Activated T-helper 2 cell treated with anti-CD3 and anti-CD28 coated beads, Interferon-gamma antibody, Interleukin-2, Interleukin-4, amounts not matched to agents 10 μg/mL and 5 μg/mL and 100 μg/mL, durations not matched to agents 14 hours and 24 hours and 36 hours (primary cell): ENCODE data around the gene SSR3. TPM values are rescaled to one million over a fixed set of nuclear protein-coding genes. Genes with fewer than 3 reads are reported as not detected.
"Not testable (repeated sequence)": the region's sequence is repeated elsewhere in the genome, so short reads cannot be mapped to it uniquely, and the experiment has no call there.

Experiments
- DNase-seq: peaks from one replicate; pipeline ENCODE4 v3.0.0; 2021; ENCODE audit warnings: low spot score
- H3K27ac Mint-ChIP-seq: one replicate; pipeline ENCODE4 v1.8.0; 2021; ENCODE audit warnings: mixed read lengths
- H3K27me3 Mint-ChIP-seq: one replicate; pipeline ENCODE4 v1.8.0; 2021; ENCODE audit warnings: low read depth, mixed read lengths
- H3K36me3 Mint-ChIP-seq: one replicate; pipeline ENCODE4 v1.8.0; 2021; ENCODE audit warnings: low read depth, mixed read lengths
- H3K4me1 Mint-ChIP-seq: one replicate; pipeline ENCODE4 v1.8.0; 2021; ENCODE audit warnings: low read depth, mixed read lengths
- H3K4me3 Mint-ChIP-seq: one replicate; pipeline ENCODE4 v1.8.0; 2021; ENCODE audit warnings: low read depth, mild to moderate bottlenecking, moderate library complexity, mixed read lengths
- H3K9me3 Mint-ChIP-seq: one replicate; pipeline ENCODE4 v1.8.0; 2021; ENCODE audit warnings: mixed read lengths
- intact Hi-C: fragments of 100-400 bp; cut with micrococcal nuclease; formaldehyde crosslinking; loops from one replicate; pipeline ENCODE4 v1.15.1; 2023
- total RNA-seq: library from RNA; stranded (reverse); gene quantifications from 2 replicates; pipeline ENCODE4 v1.2.3, GENCODE V29; 2022

SSR3 gene
- total RNA-seq, 1 donor from 2014 or later: 197 TPM

GRCh38 chr3:156563900-156564682 is 9.2 kb upstream of the SSR3 start:
- no peak for DNase-seq
- Mint-ChIP-seq H3K4me3 (no peak overlapping the region), H3K27ac (no peak overlapping the region), H3K27me3 (peaks cover 25% of the 10 kb centered on the region), H3K4me1 (peaks cover 4% of the 10 kb centered on the region), H3K9me3 (no peaks in the 10 kb centered on the region), H3K36me3 (no peaks in the 10 kb centered on the region)
- intact Hi-C loops: no loop called here

- DNase-seq, H3K4me1 Mint-ChIP-seq, H3K9me3 Mint-ChIP-seq, H3K4me3 Mint-ChIP-seq, H3K27ac Mint-ChIP-seq, H3K36me3 Mint-ChIP-seq, intact Hi-C loops: not testable (repeated sequence)
- H3K27me3 Mint-ChIP-seq: peaks cover 22% of the 10 kb centered on the region
Observed at GRCh38 chr3:156562486-156562885, 7.6 kb upstream of the SSR3 start.

DNA sequence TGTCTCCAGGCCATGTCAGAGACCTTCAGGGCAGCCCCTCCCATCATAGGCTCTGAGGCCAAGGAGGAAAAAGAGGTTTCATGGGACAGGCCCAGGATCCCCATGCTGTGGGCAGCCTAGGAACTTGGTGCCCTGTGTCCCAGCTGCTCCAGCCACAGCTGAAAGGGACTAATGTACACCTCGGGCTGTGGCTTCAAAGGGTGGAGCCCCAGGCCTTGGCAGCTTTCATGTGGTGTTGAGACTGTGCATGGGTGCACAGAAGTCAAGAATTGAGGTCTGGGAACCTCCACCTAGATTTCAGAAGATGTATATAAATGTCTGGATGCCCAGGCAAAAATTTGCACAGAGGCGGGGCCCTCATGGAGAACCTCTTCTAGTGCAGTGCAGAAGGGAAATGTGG is 6.6 kb upstream of the SSR3 start:
- intact Hi-C loops: no loop called here
- DNase-seq: no peak
- Mint-ChIP-seq H3K4me1 (peaks cover 6% of the 10 kb centered on the region), H3K4me3 (no peak overlapping the region), H3K9me3 (no peaks in the 10 kb centered on the region), H3K36me3 (no peaks in the 10 kb centered on the region), H3K27ac (no peak overlapping the region), H3K27me3 (peaks cover 22% of the 10 kb centered on the region)

DNA sequence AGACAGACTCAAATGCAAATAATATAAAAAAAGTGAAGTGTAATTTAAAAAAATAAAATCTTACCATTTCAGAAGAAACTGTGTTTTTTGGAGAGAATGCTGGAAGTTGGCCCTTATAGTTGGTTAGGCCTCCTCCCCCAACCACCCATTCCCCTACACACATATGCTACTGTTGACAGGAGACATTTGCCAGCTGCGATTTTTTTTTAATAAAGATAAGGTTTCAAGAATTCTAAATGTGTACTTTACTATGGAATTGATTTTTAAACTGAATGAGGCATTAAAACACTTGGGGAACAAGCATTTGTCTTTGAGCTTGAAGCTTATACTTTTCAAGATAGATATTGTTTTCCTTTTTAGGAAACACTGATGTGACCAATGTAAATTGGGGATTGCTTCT is 4.4 kb upstream of the SSR3 start:
- peaks cover 17% of the 10 kb centered on the region for H3K4me1 Mint-ChIP-seq
- H3K36me3 Mint-ChIP-seq: no peaks in the 10 kb centered on the region
- DNase-seq: no peak
- H3K9me3 Mint-ChIP-seq: peaks cover 5% of the 10 kb centered on the region
- no peak overlapping the region for H3K27ac Mint-ChIP-seq
- no peak overlapping the region for H3K4me3 Mint-ChIP-seq
- peaks cover 17% of the 10 kb centered on the region for H3K27me3 Mint-ChIP-seq
- intact Hi-C loops: no loop called here

GRCh38 chr3:156558389-156558788 is 3.5 kb upstream of the SSR3 start:
- peaks cover 5% of the 10 kb centered on the region for H3K9me3 Mint-ChIP-seq
- H3K4me3 Mint-ChIP-seq: no peak overlapping the region
- intact Hi-C loops: no loop called here
- H3K27ac Mint-ChIP-seq: no peak overlapping the region
- peaks cover 8% of the 10 kb centered on the region for H3K27me3 Mint-ChIP-seq
- H3K4me1 Mint-ChIP-seq: peaks cover 17% of the 10 kb centered on the region
- H3K36me3 Mint-ChIP-seq: peaks cover 7% of the 10 kb centered on the region
- DNase-seq: no peak

- Mint-ChIP-seq H3K4me3 (peak overlapping the region; percentile 96), H3K27ac (peak overlapping the region; percentile 92), H3K4me1 (peaks cover 47% of the 10 kb centered on the region), H3K9me3 (peaks cover 5% of the 10 kb centered on the region), H3K36me3 (peaks cover 45% of the 10 kb centered on the region), H3K27me3 (no peaks in the 10 kb centered on the region)
- intact Hi-C loops: loop anchor here (1.0 to 2.0 kb wide), 5 partner anchors 52 to 582 kb away; no protein-coding TSS in a partner anchor
- DNase-seq: no peak
Observed at GRCh38 chr3:156554515-156554841, 439 bp downstream of the SSR3 start.

GRCh38 chr3:156553705-156554356 is 1.1 kb downstream of the SSR3 start:
- peaks cover 49% of the 10 kb centered on the region for H3K4me1 Mint-ChIP-seq
- peak overlapping the region; percentile 92 for H3K27ac Mint-ChIP-seq
- intact Hi-C loops: loop anchor here (1.0 to 2.0 kb wide), 5 partner anchors 53 to 583 kb away; no protein-coding TSS in a partner anchor
- H3K27me3 Mint-ChIP-seq: no peaks in the 10 kb centered on the region
- H3K36me3 Mint-ChIP-seq: peaks cover 51% of the 10 kb centered on the region
- peak overlapping the region; percentile 96 for H3K4me3 Mint-ChIP-seq
- no peak for DNase-seq
- peaks cover 5% of the 10 kb centered on the region for H3K9me3 Mint-ChIP-seq

- peaks cover 49% of the 10 kb centered on the region for H3K4me1 Mint-ChIP-seq
- intact Hi-C loops: no loop called here
Observed at GRCh38 chr3:156552973-156553372, 1.9 kb downstream of the SSR3 start.

DNA sequence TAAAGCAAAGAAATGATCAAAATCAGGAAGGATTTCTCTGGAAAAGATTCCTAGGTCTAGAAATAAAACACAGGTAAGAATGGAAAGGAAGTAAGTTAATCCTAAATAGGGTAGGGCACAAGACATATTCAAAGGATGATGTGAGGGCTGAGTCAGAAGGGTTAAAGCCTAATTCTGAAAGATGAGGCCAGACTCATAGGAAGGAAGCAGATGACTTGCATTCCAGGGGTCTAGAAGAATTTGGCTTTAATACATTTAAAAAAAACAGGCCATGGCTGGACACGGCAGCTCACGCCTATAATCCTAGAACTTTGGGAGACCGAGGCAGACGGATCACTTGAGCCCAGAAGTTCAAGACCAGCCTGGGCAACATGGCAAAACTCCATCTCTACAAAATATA is 3.2 kb downstream of the SSR3 start:
- Mint-ChIP-seq H3K4me3 (peak overlapping the region; percentile 23), H3K4me1 (peaks cover 56% of the 10 kb centered on the region)

More at GRCh38 chr3:156552973-156553372, 1.9 kb downstream of the SSR3 start:
- no peak overlapping the region for H3K27ac Mint-ChIP-seq
- no peaks in the 10 kb centered on the region for H3K27me3 Mint-ChIP-seq
- H3K36me3 Mint-ChIP-seq: peaks cover 60% of the 10 kb centered on the region
- H3K9me3 Mint-ChIP-seq: peaks cover 5% of the 10 kb centered on the region
- no peak for DNase-seq
- peak overlapping the region; percentile 96 for H3K4me3 Mint-ChIP-seq

GRCh38 chr3:156551261-156551660 is 3.7 kb downstream of the SSR3 start:
- intact Hi-C loops: no loop called here
- H3K9me3 Mint-ChIP-seq: peaks cover 4% of the 10 kb centered on the region
- H3K4me3 Mint-ChIP-seq: no peak overlapping the region
- no peak for DNase-seq
- H3K4me1 Mint-ChIP-seq: peaks cover 59% of the 10 kb centered on the region
- H3K27me3 Mint-ChIP-seq: no peaks in the 10 kb centered on the region
- no peak overlapping the region for H3K27ac Mint-ChIP-seq
- peaks cover 76% of the 10 kb centered on the region for H3K36me3 Mint-ChIP-seq

More for the DNA sequence above, 3.2 kb downstream of the SSR3 start:
- H3K36me3 Mint-ChIP-seq: peaks cover 71% of the 10 kb centered on the region
- DNase-seq: no peak
- no peaks in the 10 kb centered on the region for H3K27me3 Mint-ChIP-seq
- H3K27ac Mint-ChIP-seq: peak overlapping the region; percentile 40
- peaks cover 5% of the 10 kb centered on the region for H3K9me3 Mint-ChIP-seq
- intact Hi-C loops: no loop called here

- intact Hi-C loops: loop anchor here (10.0 kb wide), 1 partner anchor 394 kb away; no protein-coding TSS in a partner anchor
- no peak for DNase-seq
- no peaks in the 10 kb centered on the region for H3K9me3 Mint-ChIP-seq
- H3K27me3 Mint-ChIP-seq: no peaks in the 10 kb centered on the region
- H3K4me3 Mint-ChIP-seq: no peak overlapping the region
- H3K27ac Mint-ChIP-seq: no peak overlapping the region
- peaks cover 51% of the 10 kb centered on the region for H3K4me1 Mint-ChIP-seq
- H3K36me3 Mint-ChIP-seq: peaks cover 94% of the 10 kb centered on the region
Observed at GRCh38 chr3:156548902-156549301, 6.0 kb downstream of the SSR3 start.

- peaks cover 47% of the 10 kb centered on the region for H3K4me1 Mint-ChIP-seq
- intact Hi-C loops: loop anchor here (10.0 kb wide), 1 partner anchor 393 kb away; no protein-coding TSS in a partner anchor
- no peaks in the 10 kb centered on the region for H3K27me3 Mint-ChIP-seq
- no peaks in the 10 kb centered on the region for H3K9me3 Mint-ChIP-seq
- H3K4me3 Mint-ChIP-seq: no peak overlapping the region
- no peak for DNase-seq
- peaks cover 93% of the 10 kb centered on the region for H3K36me3 Mint-ChIP-seq
- no peak overlapping the region for H3K27ac Mint-ChIP-seq
Observed at GRCh38 chr3:156548041-156548687, 6.8 kb downstream of the SSR3 start.

DNA sequence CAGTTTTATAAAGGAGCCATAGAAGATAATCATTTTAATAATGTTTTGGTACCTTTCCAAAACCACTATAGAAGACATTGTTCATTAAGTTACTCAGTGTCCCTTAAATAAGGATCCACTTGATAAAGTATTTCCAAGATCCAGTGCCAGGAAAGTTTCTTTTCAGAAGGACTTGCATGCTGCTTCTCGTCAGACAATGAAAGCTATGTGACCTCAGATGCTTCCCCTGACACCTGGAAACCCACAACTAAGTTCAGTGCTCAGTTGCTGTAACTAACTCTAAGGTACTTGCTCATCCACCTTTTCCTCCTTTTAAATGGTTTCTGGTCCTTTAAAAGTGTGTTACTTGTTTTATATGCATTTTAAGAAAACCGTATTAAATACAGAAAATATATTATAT is 7.3 kb downstream of the SSR3 start:
- intact Hi-C loops: loop anchor here (10.0 kb wide), 1 partner anchor 393 kb away; no protein-coding TSS in a partner anchor
- H3K36me3 Mint-ChIP-seq: peaks cover 92% of the 10 kb centered on the region
- no peaks in the 10 kb centered on the region for H3K27me3 Mint-ChIP-seq
- no peak overlapping the region for H3K27ac Mint-ChIP-seq
- no peak overlapping the region for H3K4me3 Mint-ChIP-seq
- no peak for DNase-seq
- H3K4me1 Mint-ChIP-seq: peaks cover 42% of the 10 kb centered on the region
- no peaks in the 10 kb centered on the region for H3K9me3 Mint-ChIP-seq
